K562 (cell line): ENCODE measurements around the gene DLGAP1. TPM values are rescaled to one million over a fixed set of nuclear protein-coding genes. Genes with fewer than 3 reads are reported as not detected.

ENCODE experiments used
- ATAC-seq: fragments of 200-7000 bp; cut with Tn5 transposase; 3 replicates; pipeline ENCODE4 v1.9.1; 2020; ENCODE audit warnings: moderate library complexity
- BruUV-seq: library from RNA; stranded (reverse); fragments of 400-500 nt; replicated peaks from 2 replicates; lab custom pipeline; 2021; lab: Mats Ljungman, UMichigan
- CTCF ChIA-PET: fragments of 300-600 bp; formaldehyde crosslinking; extraction: SDS; loops from one replicate; lab custom pipeline; 2021; ENCODE audit warnings: low intra/inter-chr PET ratio; lab: Yijun Ruan, JAX
- POLR2A ChIA-PET: fragments of 300-600, 350-650 bp; sonication (Branson Sonifier 250); formaldehyde crosslinking; extraction: SDS; loops from one replicate; lab custom pipeline; 2021; ENCODE audit warnings: antibody characterized with exemption, inconsistent platforms; lab: Yijun Ruan, JAX
- DNase-seq, 4 experiments: peaks; one replicate each; pipeline versions ENCODE4 v3.0.0 to v3.0.0-alpha.2; 2011 to 2018; ENCODE audit warnings: low spot score in 3 of 4, mixed read lengths in 3 of 4; ENCODE audit errors: extremely low read depth in 1 of 4
- FAIRE-seq: peaks from 2 replicates; lab custom pipeline; 2011; peaks lifted over from hg19 to GRCh38; lab: Jason Lieb, UNC
- H2AFZ ChIP-seq: 2 replicates; pipeline ENCODE4 v1.6.0; 2011; ENCODE audit warnings: low read depth, low read length, control low read depth, inconsistent platforms
- H3K27ac ChIP-seq: fragments of 200-600 bp; 3 replicates; pipeline ENCODE4 v1.8.0; 2011; ENCODE audit warnings: low read depth, mild to moderate bottlenecking, control low read depth, inconsistent platforms, low read length, moderate library complexity, mixed read lengths; ENCODE audit errors: extremely low read depth
- H3K27me3 ChIP-seq, 2 experiments: fragments of 300-600 bp in 1 of 2; 2 replicates in 1 of 2; 3 replicates in 1 of 2; pipeline versions ENCODE4 v1.6.0 to v1.8.0; 2011; ENCODE audit warnings: inconsistent platforms in 2 of 2, low read length in 2 of 2, mild to moderate bottlenecking in 1 of 2, mixed read lengths in 1 of 2, moderate library complexity in 1 of 2; ENCODE audit not compliant: control insufficient read depth in 2 of 2, insufficient read depth in 2 of 2
- H3K36me3 ChIP-seq: fragments of 300-600 bp; 3 replicates; pipeline ENCODE4 v1.8.0; 2011; ENCODE audit warnings: mild to moderate bottlenecking, low read length, inconsistent platforms; ENCODE audit not compliant: control insufficient read depth, insufficient read depth
- H3K4me1 ChIP-seq, 2 experiments: fragments of 200-600 bp in 1 of 2; replicated peaks in 1 of 2; 2 replicates in 1 of 2; 3 replicates in 1 of 2; pipeline versions ENCODE4 v1.5.1 to v1.8.0; 2011; ENCODE audit warnings: inconsistent platforms in 2 of 2, low read length in 2 of 2, mild to moderate bottlenecking in 1 of 2, mixed read lengths in 1 of 2, moderate library complexity in 1 of 2; ENCODE audit not compliant: control insufficient read depth in 2 of 2, insufficient read depth in 2 of 2
- H3K4me2 ChIP-seq: 2 replicates; pipeline ENCODE4 v1.6.1; 2011; ENCODE audit warnings: low read length, control low read depth, inconsistent platforms, mixed read lengths; ENCODE audit not compliant: insufficient read depth
- H3K4me3 ChIP-seq: fragments of 200-600 bp; sonication (generic), shearing (Covaris generic); 2 replicates; pipeline ENCODE4 v1.5.1; 2016; ENCODE audit warnings: control low read depth, inconsistent platforms
- H3K79me2 ChIP-seq: fragments of 200-600 bp; 3 replicates; pipeline ENCODE4 v1.8.0; 2011; ENCODE audit warnings: low read length, inconsistent platforms; ENCODE audit not compliant: control insufficient read depth, insufficient read depth
- H3K9ac ChIP-seq, 2 experiments: 2 replicates each; pipeline versions ENCODE4 v1.6.0 to v1.6.1; 2011; ENCODE audit warnings: low read depth in 2 of 2, low read length in 2 of 2, control low read depth in 1 of 2, inconsistent platforms in 1 of 2, mild to moderate bottlenecking in 1 of 2, mixed read lengths in 1 of 2; ENCODE audit not compliant: insufficient read depth in 1 of 2
- H3K9me1 ChIP-seq: one replicate; pipeline ENCODE4 v1.6.0; 2011; ENCODE audit warnings: inconsistent platforms, mild to moderate bottlenecking, low read length, moderate library complexity; ENCODE audit not compliant: control insufficient read depth, insufficient read depth
- H3K9me3 ChIP-seq: replicated peaks from 2 replicates; pipeline ENCODE4 v1.5.1; 2011; ENCODE audit warnings: low read depth, low read length, inconsistent platforms; ENCODE audit not compliant: control insufficient read depth, insufficient read depth
- H4K20me1 ChIP-seq: replicated peaks from 2 replicates; pipeline ENCODE4 v1.6.1; 2011; ENCODE audit warnings: low read length, inconsistent platforms, mixed read lengths; ENCODE audit not compliant: control insufficient read depth, insufficient read depth
- ARID2 ChIP-seq: fragments of 450-650 bp; IDR thresholded peaks from 2 replicates; pipeline ENCODE4 v1.6.1; 2017; ENCODE audit warnings: antibody characterized with exemption, mild to moderate bottlenecking
- ATF3 ChIP-seq, 2 experiments: fragments of 450-650 bp in 1 of 2; sonication (generic) in 1 of 2; formaldehyde crosslinking in 1 of 2; IDR thresholded peaks in 1 of 2; conservative IDR thresholded peaks in 1 of 2; 2 replicates each; pipeline versions ENCODE4 v1.6.1 to v1.8.1; 2016 to 2023; ENCODE audit warnings: mild to moderate bottlenecking in 2 of 2, moderate library complexity in 2 of 2, inconsistent platforms in 1 of 2, missing genetic modification reagents in 1 of 2
- BCL6 ChIP-seq: fragments of 250-450 bp; sonication (Bioruptor Pico); IDR thresholded peaks from 2 replicates; pipeline ENCODE4 v1.4.0; 2020
- CHCHD3 ChIP-seq: fragments of 250-450 bp; sonication (Bioruptor Pico); IDR thresholded peaks from 2 replicates; pipeline ENCODE4 v2.1.2; 2022; ENCODE audit warnings: mild to moderate bottlenecking
- E2F4 ChIP-seq: sonication (generic); formaldehyde crosslinking; IDR thresholded peaks from 2 replicates; pipeline ENCODE4 v1.8.0; 2022; ENCODE audit warnings: mild to moderate bottlenecking, low read depth, missing genetic modification reagents
- IRF9 ChIP-seq: fragments of 450-650 bp; IDR thresholded peaks from 2 replicates; pipeline ENCODE4 v1.6.1; 2016; ENCODE audit warnings: missing biosample characterization, missing genetic modification characterization
- KDM2B ChIP-seq: fragments of 250-450 bp; sonication (Bioruptor Pico); IDR thresholded peaks from 2 replicates; pipeline ENCODE4 v1.8.0; 2021; ENCODE audit warnings: mild to moderate bottlenecking, moderate library complexity
- MYBL2 ChIP-seq, 2 experiments: fragments of 450-650 bp in 1 of 2; sonication (generic) in 1 of 2; formaldehyde crosslinking in 1 of 2; IDR thresholded peaks; 2 replicates each; pipeline versions ENCODE4 v1.6.1 to v1.8.1; 2017 to 2022; ENCODE audit warnings: borderline replicate concordance in 1 of 2, inconsistent platforms in 1 of 2, low read depth in 1 of 2, mild to moderate bottlenecking in 1 of 2, missing genetic modification reagents in 1 of 2, moderate library complexity in 1 of 2
- TFAP4 ChIP-seq: sonication (generic); formaldehyde crosslinking; IDR thresholded peaks from 2 replicates; pipeline ENCODE4 v1.8.0; 2022; ENCODE audit warnings: missing genetic modification reagents, mild to moderate bottlenecking, moderate library complexity, borderline replicate concordance
- ZNF143 ChIP-seq: sonication (generic); formaldehyde crosslinking; IDR thresholded peaks from 2 replicates; pipeline ENCODE4 v1.9.0; 2022; ENCODE audit warnings: mild to moderate bottlenecking, missing genetic modification reagents
- ZNF239 ChIP-seq: fragments of 250-450 bp; sonication (Bioruptor Pico); IDR thresholded peaks from 2 replicates; pipeline ENCODE4 v1.4.0; 2020; ENCODE audit warnings: mild to moderate bottlenecking
- ZNF24 ChIP-seq: fragments of 450-650 bp; IDR thresholded peaks from 2 replicates; pipeline ENCODE4 v1.6.1; 2016
- ZNF280A ChIP-seq: fragments of 450-650 bp; IDR thresholded peaks from 2 replicates; pipeline ENCODE4 v1.6.1; 2018; ENCODE audit warnings: mild to moderate bottlenecking, low read depth; ENCODE audit not compliant: partially characterized antibody
- ZNF445 ChIP-seq: fragments of 250-450 bp; sonication (Bioruptor Pico); IDR thresholded peaks from 2 replicates; pipeline ENCODE4 v1.4.0; 2020; ENCODE audit warnings: low read depth, mild to moderate bottlenecking, moderate library complexity
- WGBS: fragments of 100-300 bp; shearing (Covaris generic); methylation state at CpG from one replicate; pipeline ENCODE4 v1.1.6; 2016; ENCODE audit warnings: low coverage, mixed read lengths; ENCODE audit not compliant: insufficient coverage; ENCODE audit errors: missing lambda C conversion rate; 5-methylcytosine and 5-hydroxymethylcytosine counted together
- in situ Hi-C: fragments of 300-500 bp; cut with MboI; formaldehyde crosslinking; loops from 4 replicates; pipeline ENCODE4 v1.15.0; 2018; ENCODE audit warnings: inconsistent platforms, mixed read lengths
- intact Hi-C: fragments of 100-400 bp; cut with micrococcal nuclease; formaldehyde crosslinking; loops from 2 replicates; pipeline ENCODE4 v1.14.2; 2022
- polyA plus RNA-seq, 8 experiments: library from polyadenylated mRNA; depleted of rRNA in 4 of 8; stranded (reverse) in 5 of 8; unstranded in 3 of 8; fragments of >200 nt; fragmentation: Nextera tagmentation in 2 of 8; fragmentation: Illumina TruSeq in 1 of 8; extraction: Ambion mirVana in 2 of 8; extraction: Trizol in 1 of 8; gene quantifications; 2 replicates each; pipeline versions ENCODE4 v1.2.1 to v1.2.3, GENCODE V29; 2011 to 2014; ENCODE audit warnings: inconsistent platforms in 1 of 8, missing spikeins in 1 of 8
- total RNA-seq, 7 experiments: library from RNA; depleted of rRNA in 6 of 7; stranded (reverse); fragments of >200 nt in 6 of 7; fragmentation: Illumina TruSeq in 2 of 7; extraction: Trizol in 2 of 7; gene quantifications; 2 replicates each; pipeline versions ENCODE4 v1.2.1 to v1.2.3, GENCODE V29; 2011 to 2021; ENCODE audit warnings: low replicate concordance in 1 of 7

DLGAP1 gene
- total and polyA plus RNA-seq, 9 of the 15 experiments (the other 6 are each of a cell fraction or from before 2014, with no cell fraction given) = 0.04 to 0.22 (median 0.08) TPM

GRCh38 chr18:3552305-3552704 lies 902.8 kb downstream of the DLGAP1 start (continued):
- TF ChIP-seq IRF9 (tag) (no peak), ZNF445 (CRISPR knock-in tag) (no peak), TFAP4 (CRISPR knock-in tag) (no peak), ZNF143 (CRISPR knock-in tag) (no peak)
- TF ChIP-seq, all 486 proteins: peak for 0

- no peaks in the 10 kb centered on the region for H3K36me3 ChIP-seq
- H3K4me2 ChIP-seq = no peak overlapping the region
- peaks cover 0 to 3% of the 10 kb centered on the region in 2 experiments; a peak in 1 of 5 replicates for H3K4me1 ChIP-seq
- H3K9ac ChIP-seq = no peak overlapping the region
- POLR2A ChIA-PET = interaction anchor here (0.5 kb wide), 1 partner anchor 16 kb away, joined by 3 read pairs; no protein-coding TSS in a partner anchor
- 36% methylated on average over 4 of the region's 4 CpGs for WGBS
- in situ Hi-C loops = no loop called here
- no peak overlapping the region for H3K4me3 ChIP-seq
- CTCF ChIA-PET = no interaction called here
- ATAC-seq (no peak), DNase-seq (no peak), FAIRE-seq (no peak)
- H4K20me1 ChIP-seq = no peaks in the 10 kb centered on the region
- no peak for TF ChIP-seq KDM2B
- TF ChIP-seq MYBL2 (IDR thresholded peaks at IDR 0.05; ENCODE audit: low read depth) = no peak
- TF ChIP-seq MYBL2 (CRISPR knock-in tag; IDR thresholded peaks at IDR 0.05; ENCODE audit: borderline replicate concordance) = no peak
- TF ChIP-seq ZNF24 = no peak
- TF ChIP-seq ZNF239 (CRISPR knock-in tag) = no peak
- TF ChIP-seq ARID2 = no peak
- no peak for TF ChIP-seq ATF3 (IDR thresholded peaks at IDR 0.05)
- TF ChIP-seq ATF3 (CRISPR knock-in tag; conservative IDR thresholded peaks at IDR 0.05) = no peak
- TF ChIP-seq BCL6 (CRISPR knock-in tag) = no peak
- no peak for TF ChIP-seq E2F4 (CRISPR knock-in tag)
- TF ChIP-seq CHCHD3 (CRISPR knock-in tag) = no peak
- TF ChIP-seq ZNF280A = no peak
- H3K27me3 ChIP-seq = no peaks in the 10 kb centered on the region
- no peak overlapping the region for H2AFZ ChIP-seq
- no TSS peak for BruUV-seq
- intact Hi-C loops = no loop called here
- H3K79me2 ChIP-seq = no peaks in the 10 kb centered on the region
- no peaks in the 10 kb centered on the region for H3K9me1 ChIP-seq
- H3K9me3 ChIP-seq = no peaks in the 10 kb centered on the region
- H3K27ac ChIP-seq = no peak overlapping the region
Observed at GRCh38 chr18:3547891-3548615, 907.1 kb downstream of the DLGAP1 start.
